Stimulated activated CD8-positive, alpha-beta memory T cell treated with anti-CD3 and anti-CD28 coated beads, Interleukin-4, amount 100 ng/mL, for 24 hours (primary cell): Measurements from ENCODE around the gene METTL13.
"Not testable (repeated sequence)": the region's sequence is repeated elsewhere in the genome, so short reads cannot be mapped to it uniquely, and the experiment has no call there.

Experiments
- DNase-seq: peaks from one replicate; pipeline ENCODE4 v3.0.0-alpha.2; 2020; ENCODE audit warnings: low read depth

Gene METTL13

GRCh38 chr1:171769754-171770153 lies 11.7 kb upstream of the METTL13 start:
- DNase-seq: no peak

GRCh38 chr1:171772312-171772711 lies 9.1 kb upstream of the METTL13 start:
- DNase-seq: no peak

GRCh38 chr1:171780583-171781175 lies 781 bp upstream of the METTL13 start:
- no peak for DNase-seq

DNA sequence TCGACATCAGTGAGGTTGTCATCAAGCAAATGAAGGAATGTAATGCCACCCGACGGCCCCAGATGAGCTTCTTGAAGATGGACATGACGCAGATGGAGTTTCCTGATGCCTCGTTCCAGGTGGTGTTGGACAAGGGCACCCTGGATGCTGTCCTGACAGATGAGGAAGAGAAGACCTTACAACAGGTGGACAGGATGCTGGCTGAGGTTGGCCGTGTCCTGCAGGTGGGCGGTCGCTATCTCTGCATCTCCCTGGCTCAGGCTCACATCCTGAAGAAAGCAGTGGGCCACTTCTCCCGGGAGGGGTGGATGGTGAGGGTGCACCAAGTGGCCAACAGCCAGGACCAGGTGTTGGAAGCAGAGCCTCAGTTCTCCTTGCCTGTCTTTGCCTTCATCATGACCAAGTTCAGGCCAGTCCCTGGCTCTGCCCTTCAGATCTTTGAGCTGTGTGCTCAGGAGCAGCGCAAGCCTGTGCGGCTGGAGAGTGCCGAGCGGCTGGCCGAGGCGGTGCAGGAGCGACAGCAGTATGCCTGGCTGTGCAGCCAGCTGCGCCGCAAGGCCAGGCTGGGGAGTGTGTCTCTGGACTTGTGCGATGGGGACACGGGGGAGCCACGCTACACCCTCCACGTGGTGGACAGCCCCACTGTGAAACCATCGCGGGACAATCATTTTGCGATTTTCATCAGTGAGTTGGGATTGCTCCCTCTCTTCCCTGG lies 2.5 kb downstream of the METTL13 start:
- DNase-seq: no peak

DNA sequence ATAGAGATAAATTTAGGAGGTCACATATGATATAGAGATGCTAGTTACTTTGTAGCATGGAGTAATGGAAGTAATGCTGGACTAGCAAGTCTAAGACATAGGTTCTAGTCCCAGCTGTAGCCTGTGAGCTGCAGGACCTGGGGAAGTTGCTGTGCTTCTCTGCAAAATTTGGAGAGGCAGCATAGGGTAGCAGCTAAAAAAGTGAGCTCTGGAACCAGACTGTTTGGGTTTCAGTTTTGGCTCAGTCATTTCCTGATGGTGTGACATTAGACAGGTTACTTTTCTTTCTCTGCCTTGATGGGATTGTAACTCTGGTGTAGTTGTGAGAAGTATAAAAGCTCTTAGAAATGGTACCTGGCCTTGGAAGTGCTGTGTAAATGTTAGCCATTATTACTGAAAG lies 3.3 kb downstream of the METTL13 start:
- DNase-seq: no peak

DNA sequence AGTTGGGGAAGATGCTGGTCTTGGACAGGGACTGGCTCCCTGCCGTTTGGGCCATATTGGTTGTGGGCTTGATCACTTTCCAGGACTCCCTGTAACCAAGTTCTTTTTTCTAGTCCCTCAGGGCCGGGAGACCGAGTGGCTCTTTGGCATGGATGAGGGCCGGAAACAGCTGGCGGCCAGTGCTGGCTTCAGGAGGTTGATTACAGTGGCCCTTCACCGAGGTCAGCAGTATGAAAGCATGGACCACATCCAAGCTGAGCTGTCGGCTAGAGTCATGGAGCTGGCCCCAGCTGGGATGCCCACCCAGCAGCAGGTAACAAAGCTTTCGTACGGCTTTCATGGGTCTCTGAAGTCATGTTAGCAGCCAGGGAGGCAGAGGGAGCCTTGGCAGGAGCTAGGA lies 4.3 kb downstream of the METTL13 start:
- DNase-seq: no peak

DNA sequence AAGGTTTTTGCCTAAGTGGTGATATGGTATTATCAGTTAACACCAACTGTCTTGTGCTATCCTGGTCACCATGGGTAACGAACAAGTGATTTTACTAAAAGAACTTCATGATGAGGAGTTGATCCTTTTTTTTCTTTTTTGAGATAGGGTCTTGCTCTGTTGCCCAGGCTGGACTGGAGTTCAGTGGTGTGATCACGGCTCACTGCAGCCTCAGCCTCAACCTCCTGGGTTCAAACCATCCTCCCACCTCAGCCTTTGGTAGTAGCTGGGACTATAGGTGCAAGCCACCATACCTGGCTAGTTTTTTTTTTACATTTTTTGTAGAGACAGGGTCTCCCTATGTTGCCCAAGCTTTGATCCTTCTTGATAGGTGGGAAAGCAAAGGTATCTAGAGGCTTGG lies 5.1 kb downstream of the METTL13 start:
- DNase-seq: no peak

DNA sequence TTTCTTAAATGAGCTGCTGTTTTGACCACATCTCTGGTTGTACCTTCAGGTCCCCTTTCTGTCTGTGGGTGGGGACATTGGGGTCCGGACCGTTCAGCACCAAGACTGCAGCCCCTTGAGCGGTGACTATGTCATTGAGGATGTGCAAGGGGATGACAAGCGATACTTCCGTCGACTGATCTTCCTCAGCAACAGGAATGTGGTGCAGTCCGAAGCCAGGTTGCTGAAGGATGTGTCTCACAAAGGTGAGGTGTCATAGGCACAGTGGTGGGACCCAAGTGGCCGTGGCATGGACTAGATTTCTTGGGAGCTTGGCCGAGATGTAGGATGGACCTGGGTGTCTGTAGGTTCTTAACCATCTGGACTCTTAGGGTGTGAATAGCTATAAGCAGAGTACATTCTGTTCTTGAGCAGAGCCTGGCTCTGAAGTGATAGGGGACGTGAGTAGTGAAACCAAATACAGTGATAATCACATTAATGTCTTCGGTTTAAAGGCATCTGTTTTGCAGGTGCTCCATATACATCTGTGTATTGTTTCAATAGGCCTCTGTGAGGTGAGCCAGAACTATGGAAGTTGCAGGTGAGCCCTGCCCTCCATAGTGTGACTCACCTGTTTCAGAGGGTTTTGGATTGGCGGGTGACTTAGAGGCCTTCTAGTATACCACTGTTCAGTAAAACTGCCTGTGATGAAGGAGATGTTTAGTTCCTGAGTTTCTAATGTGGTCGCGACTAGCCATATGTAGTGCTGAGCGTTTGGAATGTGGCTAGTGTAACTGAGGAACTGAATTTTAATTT lies 6.4 kb downstream of the METTL13 start:
- no peak for DNase-seq

DNA sequence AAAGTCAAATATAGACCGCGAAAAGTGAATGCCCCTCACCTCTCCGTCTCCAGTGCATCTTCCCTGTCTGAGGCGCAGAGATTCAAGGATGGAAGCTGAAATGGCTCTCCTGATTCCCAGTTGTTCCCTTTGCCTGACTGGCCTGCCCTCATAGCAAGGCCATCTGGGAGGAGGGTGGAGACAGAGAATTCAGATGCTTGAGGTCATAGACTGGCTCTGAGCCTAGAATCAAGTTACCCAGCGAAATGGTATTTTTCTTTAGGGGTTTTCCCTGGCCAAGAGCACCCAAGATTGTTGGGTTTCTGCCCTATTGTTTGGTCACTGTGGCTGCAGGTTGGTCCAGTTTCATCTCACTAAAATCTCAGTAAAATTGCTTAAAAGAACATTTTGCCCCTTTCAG lies 7.2 kb downstream of the METTL13 start:
- DNase-seq: no peak

DNA sequence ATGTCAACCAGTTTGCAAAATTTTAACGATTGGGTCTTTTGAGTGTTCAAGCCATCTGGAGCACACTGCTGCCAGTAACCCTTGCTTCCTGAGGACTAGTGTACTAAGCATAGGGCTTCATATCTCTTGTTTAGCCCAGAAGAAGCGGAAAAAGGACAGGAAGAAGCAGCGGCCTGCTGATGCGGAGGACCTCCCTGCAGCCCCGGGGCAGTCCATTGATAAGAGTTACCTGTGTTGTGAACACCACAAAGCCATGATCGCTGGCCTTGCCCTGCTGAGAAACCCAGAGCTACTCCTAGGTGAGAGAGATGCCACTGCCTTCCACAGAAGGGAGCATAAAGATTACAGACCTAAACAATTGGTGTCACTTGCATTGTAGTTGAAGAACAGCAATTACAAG lies 8.9 kb downstream of the METTL13 start:
- no peak for DNase-seq

DNA sequence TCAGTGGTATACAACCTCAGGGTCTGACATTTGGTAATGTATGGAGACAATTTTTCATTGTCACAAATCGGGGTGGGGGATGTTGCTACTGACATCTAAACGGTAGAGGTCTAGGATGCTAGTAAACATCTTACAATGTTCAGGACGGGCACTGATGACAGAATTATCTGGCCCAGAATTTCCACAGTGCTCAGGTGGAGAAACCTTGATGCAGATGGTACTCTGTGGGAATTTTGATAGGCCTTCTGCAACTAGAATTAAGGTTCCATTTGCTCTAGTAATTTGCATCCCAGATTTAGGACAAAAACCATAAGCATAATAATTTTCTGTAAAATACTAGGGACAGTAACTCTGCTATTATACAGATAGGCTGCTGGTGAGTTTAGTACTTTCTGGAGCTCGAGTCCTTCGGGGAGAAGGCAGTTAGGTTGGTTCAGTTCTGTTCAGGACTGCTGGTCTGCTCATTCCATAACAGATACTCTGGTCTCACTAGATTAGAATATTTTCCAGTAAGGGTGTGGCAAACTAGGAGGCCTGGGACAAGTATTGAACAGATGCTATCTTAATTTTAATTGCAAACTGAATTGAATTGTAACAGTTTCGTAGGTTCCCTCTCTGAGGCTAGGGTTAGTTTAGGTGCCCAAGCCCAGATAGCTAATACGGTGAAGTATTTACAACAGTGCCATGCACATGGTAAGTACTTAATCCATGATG lies 11.4 kb downstream of the METTL13 start:
- no peak for DNase-seq

- no peak for DNase-seq
Observed at GRCh38 chr1:171793636-171794035, 12.2 kb downstream of the METTL13 start.

GRCh38 chr1:171794085-171794484 lies 12.6 kb downstream of the METTL13 start:
- DNase-seq: peak; percentile 30

GRCh38 chr1:171796592-171796991 lies 15.1 kb downstream of the METTL13 start:
- DNase-seq: no peak

DNA sequence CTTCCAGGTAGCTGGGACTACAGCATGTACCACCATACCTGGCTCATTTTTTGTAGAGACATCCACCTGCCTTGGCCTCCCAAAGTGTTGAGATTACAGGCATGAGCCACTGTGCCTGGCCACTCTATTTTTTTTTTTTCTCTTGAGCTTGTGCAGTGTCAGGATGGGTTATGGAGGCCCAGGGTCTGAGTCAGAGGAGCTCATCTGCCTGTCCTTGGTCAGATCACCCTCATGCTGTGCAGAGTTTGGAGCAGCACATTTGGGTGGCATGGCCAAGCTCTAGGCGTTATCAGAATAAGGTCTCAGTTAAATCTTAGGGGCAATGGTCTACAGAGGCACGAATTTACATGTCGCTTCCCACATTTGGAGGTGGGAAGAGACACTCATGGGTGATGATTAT lies 16.9 kb downstream of the METTL13 start:
- no peak for DNase-seq

DNA sequence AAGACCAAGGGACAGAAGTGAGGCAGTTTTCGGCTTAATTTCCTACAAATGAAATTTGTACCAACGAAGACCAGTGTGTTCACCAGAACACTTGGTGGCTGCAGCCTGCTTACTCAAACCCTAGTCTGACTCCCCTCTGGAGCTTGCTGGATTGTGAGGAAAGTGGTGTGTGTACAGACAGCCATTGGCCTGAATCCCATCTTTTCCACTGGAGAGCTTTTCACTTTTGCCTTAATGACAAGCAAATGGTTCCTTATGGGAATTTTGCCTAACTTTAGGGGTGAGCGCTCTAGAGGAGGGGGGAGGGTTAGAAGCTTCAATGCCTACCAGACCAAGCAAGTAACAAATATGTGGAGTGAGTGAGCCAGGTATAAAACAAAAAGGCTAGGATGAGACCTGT lies 17.3 kb downstream of the METTL13 start:
- DNase-seq: no peak

GRCh38 chr1:171799166-171799565 lies 17.7 kb downstream of the METTL13 start:
- no peak for DNase-seq

GRCh38 chr1:171799698-171800097 lies 18.2 kb downstream of the METTL13 start:
- not testable (repeated sequence) for DNase-seq

DNA sequence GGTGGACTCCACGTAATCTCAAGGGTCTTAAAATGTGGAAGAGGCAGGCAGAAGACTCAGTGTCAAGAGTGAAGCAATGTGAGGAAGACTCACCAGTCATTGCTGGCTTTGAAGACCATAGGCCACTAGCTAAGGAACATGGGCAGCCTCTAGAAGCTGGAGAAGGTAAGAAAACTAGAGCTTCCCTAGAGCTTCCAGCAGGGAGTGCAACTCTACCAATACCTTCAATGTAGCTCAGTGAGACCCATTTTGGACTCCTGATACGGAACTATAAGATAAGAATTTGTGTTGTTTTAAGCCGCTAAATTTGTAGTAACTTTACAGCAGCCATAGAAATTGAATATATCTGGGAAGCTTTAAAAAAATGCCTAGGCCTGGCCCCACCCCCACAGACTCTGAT lies 18.9 kb downstream of the METTL13 start:
- DNase-seq: no peak

DNA sequence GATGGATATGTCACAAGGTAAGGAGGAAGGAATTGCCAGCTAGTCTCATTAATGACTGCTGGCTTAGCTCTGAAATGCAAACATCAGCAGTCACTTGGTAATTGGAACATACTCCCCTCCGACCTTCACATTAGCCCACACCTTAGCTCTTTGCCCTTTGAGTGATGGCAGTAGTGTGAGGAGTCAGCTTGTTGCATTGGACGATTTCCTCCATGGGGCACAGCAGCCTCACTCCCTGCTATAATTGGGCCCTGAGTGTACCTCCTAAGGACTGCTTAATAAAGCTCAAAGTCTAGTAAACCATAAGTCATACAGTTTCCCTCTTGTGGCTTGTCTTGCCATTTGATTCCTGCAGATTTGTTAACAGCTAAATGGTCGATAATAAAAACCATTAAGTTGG lies 19.4 kb downstream of the METTL13 start:
- DNase-seq: no peak

GRCh38 chr1:171801487-171801891 lies 20.0 kb downstream of the METTL13 start:
- no peak for DNase-seq

GRCh38 chr1:171802207-171802606 lies 20.7 kb downstream of the METTL13 start:
- no peak for DNase-seq

DNA sequence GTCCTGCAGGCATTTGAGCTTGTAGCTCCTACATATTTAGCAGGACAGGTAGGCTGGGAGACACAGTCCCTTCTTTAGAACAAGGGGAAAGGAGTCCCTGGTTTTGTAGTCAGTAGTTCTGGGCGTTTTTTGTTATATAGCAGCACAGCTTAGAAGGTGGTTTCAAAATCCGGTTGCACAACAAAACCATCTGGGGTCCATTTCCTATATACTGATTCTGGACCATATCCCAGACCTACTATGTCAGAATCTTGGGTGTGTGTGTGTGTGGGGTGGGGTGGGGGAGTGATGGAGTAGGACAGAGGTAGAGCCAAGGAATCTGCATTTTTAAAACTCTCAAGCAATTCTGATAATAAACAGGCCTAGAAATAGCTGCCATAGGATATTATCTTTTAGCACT lies 21.6 kb downstream of the METTL13 start:
- DNase-seq: no peak
